KBM-7 (cell line): ENCODE measurements around the gene AFF1.
A peak's percentile ranks its signal among the peaks of the same experiment; 100 is the strongest.
"Not testable (repeated sequence)": the region's sequence is repeated elsewhere in the genome, so short reads cannot be mapped to it uniquely, and the experiment has no call there.

Source experiments
- DNase-seq: peaks from one replicate; pipeline ENCODE4 v3.0.0-alpha.2; 2015
- in situ Hi-C: fragments of 300-500 bp; cut with MboI; formaldehyde crosslinking; loops from 2 replicates; pipeline ENCODE4 v1.14.3; 2020; ENCODE audit warnings: low sequenced_read_pairs, low pct_unique_long_range_greater_than_20kb, mixed read lengths

The AFF1 gene

DNA sequence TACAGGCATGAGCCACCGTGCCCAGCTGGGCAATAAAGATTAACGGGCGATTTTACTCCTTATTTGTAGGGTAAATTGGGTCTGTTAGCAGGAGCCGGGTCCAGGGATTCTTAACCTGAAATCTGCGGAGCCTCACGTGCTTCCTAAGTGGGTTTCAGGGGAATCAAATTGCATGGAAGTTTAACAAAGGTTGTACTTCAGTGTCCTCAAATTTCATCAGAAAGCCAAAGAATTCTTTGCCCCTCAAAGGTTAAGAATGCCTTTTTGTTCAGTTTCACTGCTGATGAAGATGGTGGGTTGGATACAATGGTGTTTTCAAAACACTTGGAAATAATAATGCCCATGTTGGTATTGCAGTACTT lies 67.9 kb downstream of the AFF1 start:
- in situ Hi-C loops: no loop called here
- no peak for DNase-seq

DNA sequence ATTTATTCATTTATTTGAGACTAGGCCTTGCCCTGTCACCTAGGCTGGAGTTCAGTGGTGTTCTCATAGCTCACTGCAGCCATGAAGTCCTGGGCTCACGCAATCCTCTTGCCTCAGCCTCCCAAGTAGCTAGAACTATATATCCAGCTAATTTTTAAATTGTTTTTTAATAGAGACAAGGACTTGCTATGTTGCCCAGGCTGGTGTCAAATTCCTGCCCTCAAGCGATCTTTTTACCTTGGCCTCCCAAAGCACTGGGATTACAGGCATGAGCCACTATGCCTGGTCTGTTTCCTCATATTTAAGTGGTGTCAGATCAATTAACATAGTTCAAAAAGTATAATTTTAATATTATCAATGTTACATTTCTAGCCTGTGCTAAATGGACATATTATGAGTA lies 68.5 kb downstream of the AFF1 start:
- in situ Hi-C loops: no loop called here

DNA sequence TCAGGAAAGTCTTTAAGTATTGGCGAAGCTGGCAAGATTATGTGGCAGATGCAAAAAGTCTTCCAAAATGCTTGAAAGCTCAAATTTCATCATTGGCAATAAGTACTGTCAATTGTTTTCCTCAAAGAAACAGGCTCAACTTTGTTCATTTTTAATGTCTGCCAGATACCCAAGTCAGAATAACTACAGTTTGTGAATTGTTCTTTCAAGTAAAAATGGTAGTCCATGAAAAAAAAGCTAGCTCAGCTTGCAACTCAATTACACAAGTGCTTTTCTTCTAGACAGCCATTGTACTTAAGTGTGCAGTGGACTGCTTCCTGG lies 70.5 kb downstream of the AFF1 start:
- DNase-seq: peak; percentile 32

More for the DNA sequence above, 68.5 kb downstream of the AFF1 start:
- no peak for DNase-seq

GRCh38 chr4:87005690-87006425 lies 71.0 kb downstream of the AFF1 start:
- in situ Hi-C loops: no loop called here
- DNase-seq: peak; percentile 39

More for the DNA sequence above, 70.5 kb downstream of the AFF1 start:
- in situ Hi-C loops: no loop called here

- in situ Hi-C loops: no loop called here
Measured at GRCh38 chr4:87006426-87006675, 71.5 kb downstream of the AFF1 start.

DNA sequence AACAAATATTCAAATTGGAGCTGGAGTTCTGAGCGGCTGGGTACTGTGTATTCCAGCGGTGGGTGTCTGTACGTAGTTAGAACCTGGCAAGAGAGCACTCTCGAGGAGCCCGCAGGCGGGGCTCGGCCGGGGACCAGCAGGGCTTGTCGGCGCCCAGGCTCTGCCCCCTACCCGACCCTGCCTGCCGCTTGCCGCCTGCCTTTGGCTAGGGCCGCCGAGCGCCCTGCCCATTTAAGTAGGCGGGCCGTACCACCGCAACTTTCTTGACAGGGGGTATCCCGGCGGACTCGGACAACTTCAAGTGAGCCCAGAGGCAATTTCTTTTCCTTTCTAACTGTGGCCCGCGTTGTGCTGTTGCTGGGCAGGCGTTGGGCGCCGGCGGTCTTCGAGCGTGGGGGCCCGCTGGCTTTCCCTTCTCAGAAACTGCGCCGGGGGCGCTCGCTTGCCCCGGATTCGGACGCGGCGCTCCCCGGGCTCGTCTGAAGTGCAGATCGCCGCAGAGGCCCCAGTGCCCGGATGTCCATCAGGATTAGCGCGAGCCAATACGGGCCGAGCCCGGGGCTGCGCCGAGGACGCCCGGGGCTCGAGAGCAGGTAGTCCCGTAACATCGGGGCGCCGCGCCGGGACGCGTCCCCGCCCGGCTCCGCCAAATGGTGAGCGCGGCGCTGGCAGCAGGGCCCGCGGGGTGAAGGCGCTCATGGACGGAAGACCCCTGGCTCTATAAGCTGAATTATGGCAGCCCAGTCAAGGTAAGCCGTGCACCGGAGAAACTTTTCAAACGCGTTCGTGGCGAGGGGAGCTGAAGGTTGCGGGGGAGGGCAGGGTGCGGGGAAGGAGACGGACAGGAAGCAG lies 72.1 kb downstream of the AFF1 start:
- DNase-seq: peak; percentile 96
- in situ Hi-C loops: no loop called here

More at GRCh38 chr4:87006426-87006675, 71.5 kb downstream of the AFF1 start:
- DNase-seq: no peak

- in situ Hi-C loops: no loop called here
- DNase-seq: peak; percentile 54
Measured at GRCh38 chr4:87007528-87008446, 73.0 kb downstream of the AFF1 start.

DNA sequence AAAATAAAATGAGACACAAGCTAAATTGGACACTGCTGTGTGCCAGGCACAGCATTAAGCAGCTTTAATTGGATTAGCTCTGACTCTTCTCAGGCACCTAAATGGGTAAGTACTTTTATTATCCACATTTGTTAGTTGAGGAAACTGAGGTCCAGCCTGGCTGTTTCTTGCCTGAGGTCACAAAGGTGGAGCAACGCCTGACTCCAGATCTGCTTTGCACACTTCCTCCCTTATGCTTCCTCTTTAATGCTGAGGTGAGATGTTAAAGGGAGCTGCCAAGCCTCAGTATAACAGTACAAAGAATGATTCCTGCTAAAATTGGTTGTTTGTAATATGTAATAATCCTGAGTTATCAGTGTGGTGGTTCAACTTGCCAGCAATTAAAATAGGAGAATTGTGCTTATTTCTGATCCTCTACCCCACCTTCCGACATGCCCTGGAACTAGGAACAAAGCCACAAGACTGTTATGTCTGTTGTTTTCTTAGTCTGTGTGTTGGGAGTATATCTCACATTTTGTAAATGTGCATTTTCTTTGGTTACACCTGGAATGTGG lies 74.4 kb downstream of the AFF1 start:
- peak; percentile 67 for DNase-seq
- in situ Hi-C loops: no loop called here

GRCh38 chr4:87010192-87010591 lies 75.4 kb downstream of the AFF1 start:
- in situ Hi-C loops: no loop called here
- no peak for DNase-seq

DNA sequence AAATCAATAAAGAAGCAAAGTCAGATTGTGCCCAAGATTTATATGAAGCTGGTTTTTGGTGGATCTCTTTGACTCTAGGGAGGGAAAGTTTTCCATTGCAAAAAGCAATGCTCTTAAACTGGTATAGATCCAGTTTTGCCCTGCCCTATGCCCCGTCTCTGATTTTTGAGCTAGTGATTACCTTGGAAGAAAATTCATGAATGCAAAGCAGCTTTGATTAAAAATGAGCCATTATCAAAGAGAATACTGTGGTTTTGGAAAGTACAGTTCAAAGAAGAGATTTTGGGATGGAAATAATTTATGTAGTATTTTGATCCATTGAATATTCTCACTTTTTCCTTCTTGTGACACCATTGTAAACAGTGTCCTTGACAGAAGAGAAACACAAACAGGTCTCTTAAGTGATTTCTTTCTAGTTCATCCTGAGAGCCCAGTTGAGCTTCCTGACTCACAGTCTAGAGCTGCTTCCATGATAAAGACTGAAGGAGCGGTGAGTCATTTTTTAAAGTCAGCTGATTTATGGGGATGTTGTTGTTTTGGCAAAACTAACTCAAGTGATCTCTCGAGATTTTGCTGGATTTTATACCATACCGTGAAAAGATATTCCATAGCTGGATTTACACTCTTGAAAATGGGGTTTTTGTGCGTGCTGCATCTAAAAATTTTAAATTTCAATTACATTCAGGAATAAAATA lies 76.7 kb downstream of the AFF1 start:
- in situ Hi-C loops: no loop called here
- no peak for DNase-seq

DNA sequence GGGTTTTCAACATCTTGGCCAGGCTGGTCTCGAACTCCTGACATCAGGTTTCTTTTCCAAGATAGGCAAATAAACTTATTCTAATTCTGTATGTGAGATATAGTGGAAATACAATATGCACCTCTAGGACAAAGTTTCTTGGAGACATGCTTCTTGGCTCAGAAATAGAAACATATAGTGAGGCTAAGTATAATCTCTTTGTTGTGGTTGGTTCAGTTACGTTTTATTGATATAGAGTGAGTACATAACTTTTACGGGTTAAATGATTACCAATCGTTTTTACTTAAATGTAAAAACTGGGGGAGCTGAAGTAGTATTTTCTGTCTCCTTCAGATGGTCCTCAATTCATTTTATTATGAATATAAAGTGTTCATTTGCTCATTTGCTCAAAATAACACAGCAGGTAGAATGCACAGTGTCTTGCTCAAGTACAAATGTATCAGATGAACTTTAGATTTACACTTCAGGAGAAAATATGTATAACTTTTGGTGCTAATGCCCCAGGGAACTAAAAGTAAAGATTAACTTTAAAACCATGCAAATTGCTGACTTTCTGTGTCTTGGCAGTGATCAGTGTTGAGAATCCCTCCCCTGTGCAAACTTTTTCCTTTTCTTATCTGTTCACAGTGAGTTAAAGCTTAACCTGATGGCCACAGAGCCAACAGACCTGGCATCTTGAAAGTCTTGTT lies 77.6 kb downstream of the AFF1 start:
- no peak for DNase-seq
- in situ Hi-C loops: no loop called here

DNA sequence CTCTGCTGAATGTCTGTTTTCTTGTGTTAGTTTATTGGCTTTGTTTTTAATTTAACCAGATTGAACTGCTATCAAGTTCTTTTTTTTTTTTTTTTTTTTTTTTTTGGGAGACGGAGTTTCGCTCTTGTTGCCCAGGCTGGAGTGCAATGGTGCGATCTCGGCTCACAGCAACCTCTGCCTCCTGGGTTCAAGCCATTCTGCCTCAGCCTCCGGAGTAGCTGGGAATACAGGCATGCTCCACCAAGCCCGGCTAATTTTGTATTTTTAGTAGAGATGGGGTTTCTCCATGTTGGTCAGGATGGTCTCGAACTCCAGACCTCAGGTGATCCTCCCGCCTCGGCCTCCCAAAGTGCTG lies 78.1 kb downstream of the AFF1 start:
- in situ Hi-C loops, DNase-seq: not testable (repeated sequence)

DNA sequence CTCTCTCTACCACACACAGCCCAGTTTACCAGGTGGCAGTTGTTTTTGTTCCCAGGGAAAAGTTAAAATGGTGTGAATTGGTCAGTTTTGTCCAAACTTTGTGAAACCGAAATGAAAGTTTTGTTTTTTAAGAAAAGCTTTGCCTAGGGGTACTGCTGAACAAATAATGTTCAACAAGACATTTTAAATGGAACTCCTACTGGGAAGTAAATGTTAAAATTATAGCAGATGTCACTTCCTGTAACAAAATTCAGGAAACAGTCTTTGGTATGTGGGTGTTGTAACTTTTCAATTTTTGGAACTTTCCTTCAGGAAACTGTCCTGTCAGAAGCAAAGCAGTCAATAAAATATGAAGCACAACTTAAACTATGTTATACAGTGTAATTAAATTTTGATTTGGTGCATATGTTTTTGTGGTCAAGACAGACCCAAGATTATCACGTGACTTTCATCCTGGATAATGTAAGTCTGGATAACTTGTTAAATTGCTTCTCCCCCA lies 79.5 kb downstream of the AFF1 start:
- peak; percentile 58 for DNase-seq
- in situ Hi-C loops: no loop called here

DNA sequence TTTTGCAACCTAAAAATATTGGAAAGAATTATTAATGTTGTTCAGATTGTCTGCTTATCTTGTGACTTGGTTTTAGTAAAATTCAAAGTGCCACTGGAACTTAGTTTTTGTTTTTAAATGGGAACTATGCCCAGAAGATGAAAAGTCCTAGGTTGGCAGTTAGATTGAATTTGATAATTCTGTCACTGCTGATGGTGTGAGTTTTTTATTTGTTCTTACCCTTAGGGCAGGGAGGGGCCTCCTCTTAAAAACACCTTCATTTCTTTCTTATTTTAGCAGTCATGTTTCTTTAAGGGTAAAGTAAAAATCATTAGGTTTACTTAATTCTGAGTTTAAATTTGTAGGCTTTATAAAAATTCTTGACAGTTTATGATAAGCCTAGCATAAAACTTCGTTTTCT lies 80.6 kb downstream of the AFF1 start:
- DNase-seq: no peak
- in situ Hi-C loops: no loop called here

DNA sequence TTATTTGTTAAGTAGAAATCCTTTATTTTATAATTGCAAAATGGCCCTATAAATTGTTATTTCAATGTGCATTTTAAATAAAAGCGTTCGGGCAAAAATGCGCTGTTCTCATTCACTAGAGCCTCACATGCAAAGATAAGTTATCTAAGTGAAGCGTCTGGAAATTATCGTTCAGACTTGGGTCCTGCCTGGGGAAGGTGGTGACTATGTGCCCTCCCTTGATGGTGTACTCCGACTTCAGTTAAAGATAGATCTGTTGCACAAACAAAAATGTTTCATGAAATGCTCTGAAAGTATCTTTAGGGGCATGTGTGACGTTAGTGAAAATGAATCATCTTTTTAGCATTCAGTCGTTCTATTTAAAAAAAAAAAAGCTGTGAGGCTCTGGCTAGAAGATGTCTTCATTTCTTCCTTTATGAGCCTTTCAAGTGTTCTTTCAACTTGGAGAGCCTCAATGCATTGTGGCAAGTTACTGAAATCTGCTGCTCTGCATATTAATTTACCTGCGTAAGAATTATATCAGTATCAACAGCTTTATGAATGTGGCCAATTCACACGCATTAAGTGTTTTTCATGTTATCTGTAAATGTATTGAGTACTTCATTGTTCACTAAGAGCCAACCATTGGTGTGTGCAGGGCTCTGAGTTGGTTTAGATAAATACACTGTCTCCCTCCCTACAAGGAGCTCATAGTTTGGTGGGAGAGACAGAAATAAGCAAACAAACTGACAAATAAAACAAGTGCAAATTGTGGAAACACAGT lies 83.0 kb downstream of the AFF1 start:
- in situ Hi-C loops: no loop called here

GRCh38 chr4:87018753-87019152 lies 83.9 kb downstream of the AFF1 start:
- DNase-seq: no peak

More for the DNA sequence above, 83.0 kb downstream of the AFF1 start:
- no peak for DNase-seq

DNA sequence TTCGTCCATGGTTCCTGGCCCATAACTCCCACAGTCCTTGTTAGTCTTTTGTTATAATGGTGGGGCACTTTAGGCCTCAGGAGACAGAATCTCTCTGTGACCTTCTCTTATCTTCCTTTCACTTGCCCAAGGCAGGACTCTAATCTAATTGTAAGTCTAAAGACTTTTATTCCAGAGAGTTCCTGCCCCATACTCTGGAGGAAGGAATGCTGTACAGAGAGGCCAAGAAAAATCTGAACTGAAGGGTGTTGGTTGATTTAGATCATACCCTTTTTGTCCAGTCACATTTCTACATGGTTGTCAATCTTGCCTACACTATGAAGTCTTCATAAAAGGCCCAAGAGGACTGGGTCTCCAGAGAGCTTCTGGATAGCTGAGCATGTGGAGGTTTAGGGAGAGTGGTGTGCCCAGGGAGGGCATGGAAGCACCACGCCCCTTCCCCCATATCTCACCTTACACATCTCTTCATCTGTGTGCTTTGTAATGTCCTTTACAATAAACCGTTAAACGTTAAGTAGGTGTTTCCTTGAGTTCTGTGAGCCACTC lies 84.5 kb downstream of the AFF1 start:
- in situ Hi-C loops: no loop called here

More at GRCh38 chr4:87018753-87019152, 83.9 kb downstream of the AFF1 start:
- in situ Hi-C loops: no loop called here

More for the DNA sequence above, 84.5 kb downstream of the AFF1 start:
- no peak for DNase-seq
